Measurements from ENCODE around the gene GSPT1.
"Not testable (repeated sequence)": the region's sequence is repeated elsewhere in the genome, so short reads cannot be mapped to it uniquely, and the experiment has no call there.

GSPT1 gene

GRCh38 chr16:11915644-11916523 is at the start of gene GSPT1:
Gene GSPT1 (minus strand): TSS chr16:11915956. CDS start chr16:11915720, 236 bp downstream.
- DNase-seq, result peak; percentile 98

DNA sequence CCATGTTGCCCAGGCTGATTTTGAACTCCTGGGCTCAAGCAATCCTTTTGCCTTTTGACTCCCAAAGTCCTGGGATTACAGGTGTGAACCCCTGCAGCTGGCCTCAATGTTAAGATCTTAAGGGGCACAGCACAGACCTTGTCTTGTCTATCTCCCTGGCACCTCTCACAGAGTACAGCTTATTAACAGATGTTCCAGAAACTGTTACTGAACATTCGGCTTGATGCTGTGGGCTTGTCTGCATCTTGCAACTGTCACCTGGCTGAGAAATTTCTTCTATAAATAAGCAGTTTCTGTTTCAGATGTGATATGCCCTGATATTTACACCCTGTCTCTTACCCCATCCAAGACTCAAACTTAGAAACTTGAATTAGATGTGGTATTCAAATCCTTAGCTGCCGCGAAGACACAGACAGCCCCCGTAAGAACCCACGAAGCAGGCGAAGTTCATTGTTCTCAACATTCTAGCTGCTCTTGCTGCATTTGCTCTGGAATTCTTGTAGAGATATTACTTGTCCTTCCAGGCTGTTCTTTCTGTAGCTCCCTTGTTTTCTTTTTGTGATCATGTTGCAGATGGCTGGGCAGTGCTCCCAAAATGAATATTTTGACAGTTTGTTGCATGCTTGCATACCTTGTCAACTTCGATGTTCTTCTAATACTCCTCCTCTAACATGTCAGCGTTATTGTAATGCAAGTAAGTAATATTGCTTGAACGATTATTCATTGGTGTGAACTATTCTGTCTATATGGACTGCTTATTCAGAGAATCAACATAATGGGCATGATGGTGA is 49.2 kb upstream of the GSPT1 start, which contains the start of gene TNFRSF17:
TNFRSF17 (plus strand) TSS at position 450 of the 791 bp plus-strand sequence; CDS start at position 565, 115 bp downstream.
- no peak for DNase-seq

GRCh38 chr16:11963706-11964105 is 48.0 kb upstream of the GSPT1 start:
- DNase-seq, result no peak

DNA sequence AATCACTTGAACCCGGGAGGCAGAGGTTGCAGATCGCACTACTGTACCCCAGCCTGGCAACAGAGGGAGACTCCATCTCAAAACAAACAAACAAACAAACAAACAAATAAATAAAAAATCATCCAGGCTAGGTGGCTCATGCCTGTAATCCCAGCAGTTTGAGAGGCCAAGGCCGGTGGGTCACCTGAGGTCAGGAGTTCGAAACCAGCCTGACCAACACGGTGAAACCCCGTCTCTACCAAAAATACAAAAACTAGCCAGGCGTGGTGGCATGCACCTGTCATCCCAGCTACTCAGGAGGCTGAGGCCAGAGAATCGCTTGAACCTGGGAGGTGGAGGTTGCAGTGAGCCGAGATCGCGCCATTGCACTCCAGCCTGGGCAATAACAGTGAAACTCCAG is 47.2 kb upstream of the GSPT1 start:
- not testable (repeated sequence) for DNase-seq

- not testable (repeated sequence) for DNase-seq
Observed at GRCh38 chr16:11962457-11962856, 46.7 kb upstream of the GSPT1 start.

- DNase-seq, result no peak
Observed at GRCh38 chr16:11957591-11958395, 42.0 kb upstream of the GSPT1 start.

DNA sequence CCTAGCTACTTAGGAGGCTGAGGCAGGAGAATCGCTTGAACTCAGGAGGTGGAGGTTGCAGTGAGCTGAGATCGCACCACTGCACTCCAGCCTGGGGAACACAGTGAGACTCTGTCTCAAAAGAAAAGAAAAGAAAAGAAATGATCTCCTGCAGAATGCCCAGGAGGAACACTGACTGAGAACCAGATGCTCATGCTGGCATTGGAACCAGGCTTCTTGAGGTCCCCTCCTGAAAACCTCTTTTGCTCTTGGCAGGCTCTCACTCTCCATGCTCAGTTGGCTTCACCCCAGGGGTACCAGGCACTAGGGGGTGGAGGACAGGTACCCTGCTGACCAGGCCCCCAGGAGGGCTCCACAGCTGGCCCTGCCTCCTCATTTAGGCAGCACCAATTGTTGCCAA is 40.8 kb upstream of the GSPT1 start:
- DNase-seq, result no peak

GRCh38 chr16:11955713-11956123 is 40.0 kb upstream of the GSPT1 start:
- no peak for DNase-seq

GRCh38 chr16:11953576-11953975 is 37.8 kb upstream of the GSPT1 start:
- DNase-seq, result not testable (repeated sequence)

DNA sequence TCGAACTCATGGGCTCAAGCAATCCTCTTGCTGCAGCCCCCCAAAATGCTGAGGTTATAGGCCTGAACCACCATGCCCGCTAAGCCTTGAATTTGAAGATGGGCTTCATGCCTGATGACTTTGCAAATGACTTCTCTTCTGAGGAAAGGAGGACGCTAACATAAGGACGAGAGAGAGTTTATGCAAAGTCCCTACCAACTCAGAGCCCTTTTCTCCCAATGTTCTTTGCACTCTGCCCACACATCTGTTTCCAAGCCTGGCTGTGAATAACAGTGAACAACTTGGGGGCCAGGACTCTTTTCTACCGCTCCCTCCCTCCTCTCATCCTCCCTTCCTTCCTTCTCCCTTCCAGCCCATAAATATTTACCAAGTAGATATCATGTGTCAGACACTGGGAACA is 34.6 kb upstream of the GSPT1 start:
- no peak for DNase-seq

DNA sequence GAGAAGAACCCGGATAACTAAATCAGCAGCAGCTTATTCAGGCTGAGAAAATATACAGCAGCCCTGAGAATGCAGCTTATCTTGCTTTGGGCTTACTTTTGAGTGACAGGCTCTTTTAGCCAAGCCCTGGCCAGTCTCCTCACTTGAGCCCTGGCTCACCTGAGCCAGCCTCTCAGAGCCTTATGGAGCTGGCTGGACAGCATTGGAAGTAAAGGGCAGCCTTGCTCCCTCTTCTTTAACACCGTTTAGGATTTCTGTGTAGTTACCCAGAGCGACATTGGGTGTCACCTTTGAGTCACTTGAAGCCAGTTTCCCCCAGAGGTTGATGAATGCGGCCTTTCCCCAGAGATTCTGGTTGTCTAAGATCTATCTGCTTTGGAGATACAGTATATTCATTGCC is 33.8 kb upstream of the GSPT1 start:
- DNase-seq, result peak; percentile 16

DNA sequence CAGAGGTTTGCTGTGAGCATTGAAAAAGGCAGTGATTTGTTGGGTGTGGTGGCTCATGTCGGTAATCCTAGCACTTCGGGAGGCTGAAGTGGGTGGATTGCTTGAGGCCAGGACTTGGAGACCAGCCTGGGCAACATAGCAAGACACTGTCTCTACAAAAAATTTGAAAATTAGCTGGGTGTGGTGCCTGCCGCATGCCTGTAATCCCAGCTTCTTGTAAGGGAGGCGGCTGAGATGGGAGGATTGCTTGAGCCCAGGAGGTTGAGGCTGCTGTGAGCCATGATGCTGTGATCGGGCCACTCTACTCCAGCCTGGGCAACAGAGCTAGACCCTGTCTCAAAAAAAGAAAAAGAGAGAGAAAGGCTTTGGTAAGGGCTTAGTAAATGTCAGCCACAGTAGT is 33.1 kb upstream of the GSPT1 start:
- DNase-seq, result no peak

DNA sequence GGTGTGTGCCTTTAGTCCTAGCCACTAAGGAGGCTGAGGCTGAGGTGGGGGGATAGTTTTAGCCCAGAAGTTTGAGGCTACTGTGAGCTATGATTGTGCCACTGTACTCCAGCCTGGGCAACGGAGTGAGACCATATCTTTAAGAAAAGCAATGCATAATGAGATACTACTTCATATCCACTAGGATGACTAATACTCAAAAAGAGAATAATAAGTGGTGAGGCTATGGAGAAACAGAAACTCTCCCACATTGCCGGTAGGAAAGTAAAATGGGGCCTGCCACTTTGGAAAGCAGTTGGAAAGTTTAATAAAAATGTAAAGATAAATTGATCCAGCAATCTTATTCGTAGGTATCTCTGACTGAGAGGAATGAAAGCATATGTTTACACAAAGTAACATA is 30.7 kb upstream of the GSPT1 start:
- no peak for DNase-seq

- not testable (repeated sequence) for DNase-seq
Observed at GRCh38 chr16:11941945-11942344, 26.2 kb upstream of the GSPT1 start, which contains the start of gene NPIPB2. Gene NPIPB2 (minus strand): TSS chr16:11942045. CDS start chr16:11942045, 0 bp downstream.

DNA sequence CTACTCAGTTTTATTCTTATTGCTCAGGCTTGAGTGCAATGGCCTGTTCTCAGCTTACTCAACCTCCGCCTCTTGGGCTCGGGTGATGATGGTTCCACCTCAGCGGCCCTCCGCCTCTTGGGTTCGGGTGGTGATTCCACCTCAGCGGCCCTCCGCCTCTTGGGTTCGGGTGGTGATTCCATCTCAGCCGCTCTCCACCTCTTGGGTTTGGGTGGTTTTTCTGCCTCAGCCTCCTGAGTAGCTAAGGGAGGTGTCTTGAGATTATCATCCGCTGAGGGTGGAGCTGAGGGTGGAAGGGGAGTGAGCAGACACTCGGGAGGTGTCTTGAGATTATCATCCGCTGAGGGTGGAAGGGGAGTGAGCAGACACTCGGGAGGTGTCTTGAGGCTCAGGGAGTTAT is 11.6 kb upstream of the GSPT1 start:
- not testable (repeated sequence) for DNase-seq

- not testable (repeated sequence) for DNase-seq
Observed at GRCh38 chr16:11924046-11924445, 8.3 kb upstream of the GSPT1 start.

DNA sequence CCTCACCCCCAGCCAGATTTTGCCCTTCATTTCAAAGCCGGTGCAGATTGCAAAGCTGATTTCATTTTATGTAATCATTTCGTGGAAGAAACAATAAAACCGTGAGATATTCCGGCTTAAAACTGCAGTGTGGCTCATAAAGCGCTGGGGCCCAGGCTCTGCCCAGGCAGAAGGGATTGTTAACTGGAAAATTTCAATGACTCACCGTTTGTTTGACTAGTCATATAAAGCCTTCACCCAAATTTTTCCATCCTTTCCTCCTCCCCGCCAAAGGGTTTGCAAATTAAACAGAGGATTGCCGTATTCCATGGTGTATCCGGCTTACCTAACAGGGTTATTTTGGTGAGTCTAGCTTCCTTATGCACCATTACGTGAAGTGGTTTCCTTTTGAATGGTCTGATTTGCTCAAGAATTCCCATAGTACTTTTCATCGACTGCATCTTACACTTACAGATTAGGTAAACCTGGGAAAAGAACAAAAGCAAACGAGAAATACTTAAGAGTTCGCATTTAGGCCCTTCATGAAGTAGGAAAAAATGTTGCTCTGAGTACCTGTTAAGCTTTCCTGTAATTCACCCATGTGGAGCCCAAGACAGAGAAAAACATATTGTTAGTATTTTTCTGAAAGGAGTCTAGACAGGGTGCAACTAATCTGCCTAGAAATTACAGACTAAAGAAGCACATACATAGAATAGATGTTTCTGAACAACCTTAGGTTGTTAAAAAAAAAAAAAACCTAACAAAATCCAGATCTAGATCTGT is 949 bp upstream of the GSPT1 start:
- no peak for DNase-seq

DNA sequence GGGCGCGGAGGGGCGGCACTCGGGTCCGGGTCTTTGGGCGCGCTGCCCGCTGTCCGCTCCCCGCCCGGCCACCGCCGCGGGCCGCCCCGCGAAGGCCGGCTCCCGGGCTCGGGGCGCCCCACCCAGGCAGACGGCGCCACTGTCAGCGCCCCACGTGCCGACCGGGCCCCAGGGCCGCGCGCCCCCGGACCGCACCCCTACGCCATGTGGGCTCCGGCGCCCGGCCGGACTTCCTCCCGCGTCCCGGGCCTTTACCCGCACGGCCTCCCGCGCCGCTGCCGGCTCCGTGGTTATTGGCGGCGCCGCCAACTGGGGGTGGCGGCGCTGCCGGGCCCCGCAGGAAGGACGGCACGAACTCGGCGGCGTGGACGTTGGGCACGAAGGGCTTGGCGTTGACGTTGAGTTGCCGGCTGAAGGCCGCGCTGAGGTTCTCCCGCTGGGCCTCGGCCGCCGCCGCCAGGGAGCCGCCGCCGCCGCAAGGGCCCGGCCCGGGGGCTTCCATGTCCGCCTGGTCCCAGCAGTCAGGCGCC is 577 bp downstream of the GSPT1 start:
- no peak for DNase-seq

DNA sequence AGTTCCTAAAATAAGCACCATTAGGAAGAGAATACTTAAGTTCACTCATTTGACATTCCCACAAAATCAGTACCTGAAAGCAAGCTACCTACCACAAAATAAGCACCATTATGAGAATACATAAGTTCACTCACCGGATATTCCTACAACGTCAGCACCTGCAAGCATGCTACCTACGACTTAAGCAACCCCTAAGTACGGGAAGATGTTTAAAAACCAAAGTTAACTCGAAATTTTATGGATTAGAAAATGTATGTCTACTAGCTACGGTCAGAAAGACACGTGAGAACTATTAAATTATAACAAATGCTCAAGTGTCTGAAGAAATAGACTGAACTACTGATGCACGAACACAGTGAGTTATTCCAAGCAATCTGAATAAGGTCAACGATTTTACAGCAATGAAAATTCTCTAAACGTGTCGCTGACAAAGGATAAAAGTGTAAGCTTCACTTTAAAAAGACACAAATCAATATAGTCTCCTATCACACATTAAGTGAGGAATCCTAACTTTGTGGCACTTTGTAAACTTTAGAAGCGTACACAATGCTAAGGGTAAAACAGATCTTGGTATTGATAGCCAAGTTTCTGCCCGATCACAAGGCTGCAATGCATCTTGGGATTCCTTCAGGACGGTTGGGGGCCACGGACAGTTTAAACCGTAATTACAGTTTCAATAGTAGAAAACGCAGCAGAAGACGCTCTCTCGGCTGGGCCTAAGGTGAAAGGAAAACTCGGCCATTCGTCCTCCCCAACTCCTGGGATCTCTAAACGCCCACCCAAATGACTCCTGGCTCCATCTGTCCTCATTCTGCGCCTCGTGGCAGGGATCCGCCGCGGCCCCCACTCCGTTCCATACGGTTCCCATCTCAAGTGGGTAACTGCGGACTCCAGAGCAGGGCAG is 1.3 kb downstream of the GSPT1 start:
- peak; percentile 13 for DNase-seq

- DNase-seq, result no peak
Observed at GRCh38 chr16:11913425-11914079, 2.2 kb downstream of the GSPT1 start.
